Psoas muscle (tissue), 8 donors: ENCODE measurements around the gene MARCHF10. TPM values are rescaled to one million over a fixed set of nuclear protein-coding genes. Genes with fewer than 3 reads are reported as not detected.

ENCODE experiments used
- ATAC-seq, 4 donors: fragments of 200-7000 bp; cut with Tn5 transposase; one replicate each; pipeline ENCODE4 v1.9.1; 2020; ENCODE audit warnings: moderate library complexity in 3 of 4, mild to moderate bottlenecking in 2 of 4
- DNase-seq, 2 donors: peaks; one replicate each; pipeline ENCODE4 v3.0.0-alpha.2; 2020
- H3K27ac ChIP-seq: fragments of 200-600 bp; one replicate; pipeline ENCODE4 v1.8.0; 2022
- H3K27me3 ChIP-seq, 3 donors: fragments of 200-600 bp in 1 of 3; one replicate each; pipeline versions ENCODE4 v1.6.1 to v1.8.0; 2013 to 2022; ENCODE audit warnings: low read length in 2 of 3, mild to moderate bottlenecking in 2 of 3, moderate library complexity in 1 of 3; ENCODE audit not compliant: insufficient read depth in 3 of 3
- H3K36me3 ChIP-seq, 2 donors: fragments of 200-600 bp in 1 of 2; one replicate each; pipeline versions ENCODE4 v1.6.1 to v1.8.0; 2013 to 2022; ENCODE audit warnings: low read depth in 1 of 2, mild to moderate bottlenecking in 1 of 2, moderate library complexity in 1 of 2; ENCODE audit not compliant: insufficient read depth in 1 of 2
- H3K4me1 ChIP-seq: fragments of 200-600 bp; one replicate; pipeline ENCODE4 v1.8.0; 2022
- H3K4me3 ChIP-seq: fragments of 200-600 bp; one replicate; pipeline ENCODE4 v1.8.0; 2022; ENCODE audit warnings: mild to moderate bottlenecking
- H3K9me3 ChIP-seq: fragments of 200-600 bp; one replicate; pipeline ENCODE4 v1.8.0; 2022
- WGBS, 3 donors: extraction: QIAGEN DNeasy Blood & Tissue Kit; methylation state at CpG; one replicate each; pipeline versions ENCODE4 v1.1.6 to v1.1.7; 2013; 5-methylcytosine and 5-hydroxymethylcytosine counted together
- intact Hi-C, 2 donors: fragments of 100-400 bp; cut with DNase I; formaldehyde crosslinking; loops; one replicate each; pipeline versions ENCODE4 v1.11.0 to v1.14.2; 2022
- polyA plus RNA-seq, 3 donors: library from polyadenylated mRNA; stranded (reverse); fragments of 200-250 nt; gene quantifications; one replicate each; pipeline ENCODE4 v1.2.3, GENCODE V29; 2013
- total RNA-seq, 4 donors: library from RNA; stranded (reverse); fragmentation: NEBNext Ultra II Directional in 2 of 4; extraction: Animal tissue kit (Norgen Biotek cat#: 25700) in 2 of 4; gene quantifications; one replicate each; pipeline versions ENCODE4 v1.2.1 to v1.2.4, GENCODE V29; 2021 to 2023
- TF ChIP-seq, protein P1 (sequence below): fragments of 200-600 bp; IDR thresholded peaks from one replicate; pipeline ENCODE4 v1.8.0; 2022; ENCODE audit warnings: antibody characterized with exemption
- donor health status: healthy with polysubstance abuse.
- donor health status: DM: no; HTN: no; CAD: no; lungs with moderate emphysema.
- donor health status: Bipolar disorder and iron deficiency.
- donor health status: healthy.
- donor health status: DM: yes; HTN: yes; CAD: no.
- donor health status: DM: no; HTN: no; CAD: no.
- donor health status: DM: no; HTN: no; CAD: no.
- donor health status: DM: yes; HTN: yes; CAD: no.

The MARCHF10 gene
- total and polyA plus RNA-seq, 7 donors, result 0.01 TPM; not detected in 6

DNA sequence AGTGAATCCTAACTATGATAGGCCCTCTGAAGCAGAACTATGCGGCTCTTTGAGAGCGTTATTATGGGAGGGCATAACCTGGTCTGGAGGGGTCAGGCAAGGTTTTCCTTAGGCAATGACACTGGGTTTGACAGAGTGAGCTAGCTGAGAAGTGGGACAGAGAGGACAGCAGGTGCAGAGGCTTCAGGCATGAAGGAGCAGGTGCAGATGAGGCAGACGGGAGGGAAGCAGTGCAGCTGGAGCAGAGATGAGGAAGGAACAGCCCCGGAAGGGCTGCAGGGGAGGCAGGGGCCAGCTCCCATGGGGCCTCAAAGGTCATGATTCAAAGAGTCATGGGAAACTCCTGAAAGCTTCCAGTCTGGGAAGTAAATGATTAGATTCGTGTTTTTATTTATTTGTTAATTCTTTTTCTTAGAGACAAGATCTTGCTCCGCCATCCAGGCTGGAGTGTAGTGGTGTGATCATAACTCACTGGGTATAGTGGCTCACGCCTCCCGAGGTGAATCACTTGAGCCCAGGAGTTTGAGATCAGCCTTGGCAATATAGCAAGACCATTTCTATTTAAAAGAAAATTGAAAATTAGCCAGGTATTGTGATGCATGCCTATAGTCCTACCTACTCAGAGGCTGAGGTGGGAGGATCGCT lies 5.4 kb downstream of the MARCHF10 start:
- no peak for ATAC-seq
- H3K27me3 ChIP-seq, result peaks cover 0 to 20% (median 0%) of the 10 kb centered on the region in 3 donors

DNA sequence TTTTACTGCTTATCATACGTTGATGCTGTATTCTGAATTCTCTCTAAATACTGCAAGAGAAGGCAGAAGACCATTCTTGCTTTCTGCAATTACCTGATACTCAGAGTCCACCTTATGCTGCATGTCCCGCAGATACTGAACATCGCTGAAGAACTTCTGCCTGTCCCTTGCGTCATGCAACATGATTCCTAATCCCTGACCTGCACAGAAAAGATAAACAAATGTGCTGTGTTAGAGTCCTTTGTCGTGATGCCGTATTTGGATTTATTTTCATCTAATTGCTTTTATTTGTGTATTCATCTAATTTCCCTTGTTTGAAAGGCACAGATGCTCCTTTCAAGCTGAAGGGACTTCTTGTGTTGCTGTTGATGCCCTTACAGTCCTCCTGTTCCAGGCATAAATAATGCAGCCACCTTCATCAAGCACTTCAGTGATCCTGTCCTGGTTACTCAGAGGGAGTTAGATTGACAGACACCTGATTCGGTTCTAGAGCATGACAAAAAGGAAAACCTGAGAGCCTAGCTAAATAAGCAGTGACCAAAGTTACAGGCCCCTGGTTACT lies 6.5 kb downstream of the MARCHF10 start:
- Histone ChIP-seq H3K27ac (no peak overlapping the region), H3K9me3 (no peaks in the 10 kb centered on the region), H3K4me1 (no peaks in the 10 kb centered on the region), H3K4me3 (no peak overlapping the region), H3K27me3 (peaks cover 0 to 10% (median 0%) of the 10 kb centered on the region in 3 donors), H3K36me3 (no peaks in the 10 kb centered on the region)
- 87 to 89% (median 89%) methylated on average over 7 of the region's 7 CpGs for WGBS, 3 donors
- ATAC-seq (no peak), DNase-seq (no peak)
- intact Hi-C loops, result no loop called here
- TF ChIP-seq, protein P1, sequence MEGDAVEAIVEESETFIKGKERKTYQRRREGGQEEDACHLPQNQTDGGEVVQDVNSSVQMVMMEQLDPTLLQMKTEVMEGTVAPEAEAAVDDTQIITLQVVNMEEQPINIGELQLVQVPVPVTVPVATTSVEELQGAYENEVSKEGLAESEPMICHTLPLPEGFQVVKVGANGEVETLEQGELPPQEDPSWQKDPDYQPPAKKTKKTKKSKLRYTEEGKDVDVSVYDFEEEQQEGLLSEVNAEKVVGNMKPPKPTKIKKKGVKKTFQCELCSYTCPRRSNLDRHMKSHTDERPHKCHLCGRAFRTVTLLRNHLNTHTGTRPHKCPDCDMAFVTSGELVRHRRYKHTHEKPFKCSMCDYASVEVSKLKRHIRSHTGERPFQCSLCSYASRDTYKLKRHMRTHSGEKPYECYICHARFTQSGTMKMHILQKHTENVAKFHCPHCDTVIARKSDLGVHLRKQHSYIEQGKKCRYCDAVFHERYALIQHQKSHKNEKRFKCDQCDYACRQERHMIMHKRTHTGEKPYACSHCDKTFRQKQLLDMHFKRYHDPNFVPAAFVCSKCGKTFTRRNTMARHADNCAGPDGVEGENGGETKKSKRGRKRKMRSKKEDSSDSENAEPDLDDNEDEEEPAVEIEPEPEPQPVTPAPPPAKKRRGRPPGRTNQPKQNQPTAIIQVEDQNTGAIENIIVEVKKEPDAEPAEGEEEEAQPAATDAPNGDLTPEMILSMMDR, result no peak

More for the DNA sequence above, 5.4 kb downstream of the MARCHF10 start:
- intact Hi-C loops, result no loop called here
- DNase-seq, result no peak
- WGBS, 3 donors, result 54 to 64% (median 58%) methylated on average over 9 of the region's 9 CpGs
- H3K36me3 ChIP-seq, result no peaks in the 10 kb centered on the region
- no peak overlapping the region for H3K27ac ChIP-seq
- TF ChIP-seq, protein P1, result no peak
- no peaks in the 10 kb centered on the region for H3K4me1 ChIP-seq
- H3K4me3 ChIP-seq, result no peak overlapping the region
- no peaks in the 10 kb centered on the region for H3K9me3 ChIP-seq

DNA sequence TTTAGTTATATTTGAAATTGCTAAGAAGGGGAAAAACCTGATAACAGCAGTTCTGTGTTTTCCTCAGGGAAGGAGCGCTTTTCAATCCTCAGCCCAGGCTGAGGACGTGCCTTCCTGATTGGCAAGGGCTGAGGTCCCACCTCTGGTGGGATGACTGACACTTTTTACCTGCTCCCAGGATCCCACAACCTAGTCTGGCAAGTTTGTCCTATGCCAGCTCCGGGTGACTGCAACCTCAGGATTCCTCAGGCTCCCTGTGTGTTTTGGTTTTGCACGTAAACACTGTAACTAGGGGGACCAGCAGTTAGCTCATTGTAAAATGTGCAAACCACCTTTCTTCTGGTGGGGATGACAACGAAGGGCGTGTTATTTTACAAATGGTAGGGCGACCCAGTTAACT lies 7.5 kb downstream of the MARCHF10 start:
- WGBS, 3 donors, result 43 to 57% (median 50%) methylated on average over 7 of the region's 7 CpGs
- TF ChIP-seq, protein P1, result no peak
- H3K36me3 ChIP-seq, result no peaks in the 10 kb centered on the region

DNA sequence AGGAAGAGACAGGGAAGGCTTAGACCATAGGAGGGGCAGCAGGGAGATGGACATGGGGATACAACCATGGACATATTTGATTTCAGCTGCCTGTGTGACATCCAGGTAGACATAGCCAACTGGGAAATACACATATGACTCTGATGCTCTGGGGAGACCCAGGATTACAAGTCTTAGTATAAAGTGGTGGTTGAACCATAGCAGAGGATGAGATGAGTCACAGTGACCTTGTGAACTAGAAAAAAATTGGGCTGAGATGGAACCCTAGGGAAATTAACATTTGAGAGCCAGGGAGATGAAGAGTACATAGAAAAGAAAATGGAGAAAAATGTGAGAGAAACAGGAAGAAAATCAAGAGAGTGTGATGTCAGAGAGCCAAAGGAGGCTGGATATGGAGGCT lies 10.2 kb downstream of the MARCHF10 start:
- H3K4me3 ChIP-seq, result no peak overlapping the region
- DNase-seq (no peak), ATAC-seq (no peak)
- H3K36me3 ChIP-seq, result no peaks in the 10 kb centered on the region
- no peaks in the 10 kb centered on the region for H3K4me1 ChIP-seq
- no peaks in the 10 kb centered on the region for H3K9me3 ChIP-seq
- H3K27me3 ChIP-seq, result no peaks in the 10 kb centered on the region
- no peak overlapping the region for H3K27ac ChIP-seq
- intact Hi-C loops, result no loop called here
- TF ChIP-seq, protein P1, result no peak

More for the DNA sequence above, 7.5 kb downstream of the MARCHF10 start:
- no peak overlapping the region for H3K4me3 ChIP-seq
- peaks cover 0 to 10% (median 0%) of the 10 kb centered on the region in 3 donors for H3K27me3 ChIP-seq
- ATAC-seq (no peak), DNase-seq (no peak)
- no peak overlapping the region for H3K27ac ChIP-seq
- no peaks in the 10 kb centered on the region for H3K4me1 ChIP-seq
- H3K9me3 ChIP-seq, result no peaks in the 10 kb centered on the region
- intact Hi-C loops, result no loop called here
